Hepatocyte (in vitro differentiated cells): Measurements from ENCODE around the gene IFNE.

Experiments used
- CTCF ChIP-seq: fragments of 200-600 bp; sonication (generic); IDR thresholded peaks from 2 replicates; pipeline ENCODE4 v1.5.1; 2016; ENCODE audit warnings: antibody characterized with exemption, mild to moderate bottlenecking; ENCODE audit not compliant: poor library complexity
- EZH2 ChIP-seq: fragments of 200-600 bp; sonication (generic); IDR thresholded peaks from 2 replicates; pipeline ENCODE4 v1.6.1; 2016; ENCODE audit warnings: antibody characterized with exemption, mild to moderate bottlenecking, borderline replicate concordance
- EZH2phosphoT487 ChIP-seq: fragments of 200-600 bp; sonication (generic); IDR thresholded peaks from one replicate; pipeline ENCODE4 v1.6.1; 2018; ENCODE audit warnings: antibody characterized with exemption, mild to moderate bottlenecking, low read depth, moderate library complexity; ENCODE audit not compliant: unreplicated experiment, severe bottlenecking

GRCh38 chr9:21465138-21465537, 17.0 kb downstream of the IFNE start:
- no peak for TF ChIP-seq CTCF
- no peak for TF ChIP-seq EZH2
- TF ChIP-seq EZH2phosphoT487 = no peak
